MG63 (cell line): ENCODE results near the gene DNAJC25. TPM values are rescaled to one million over a fixed set of nuclear protein-coding genes. Genes with fewer than 3 reads are reported as not detected.

Experiments used
- DNase-seq: peaks from one replicate; pipeline ENCODE4 v3.0.0-alpha.2; 2020
- H3K27me3 ChIP-seq: fragments of 250-450 bp; sonication (Bioruptor Pico); 2 replicates; pipeline ENCODE4 v1.5.1; 2020; ENCODE audit warnings: mild to moderate bottlenecking, moderate library complexity
- H3K36me3 ChIP-seq: fragments of 250-450 bp; sonication (Bioruptor Pico); 2 replicates; pipeline ENCODE4 v1.5.1; 2020; ENCODE audit warnings: mild to moderate bottlenecking, moderate library complexity
- H3K4me3 ChIP-seq: fragments of 250-450 bp; sonication (Bioruptor Pico); 2 replicates; pipeline ENCODE4 v1.5.1; 2020; ENCODE audit warnings: mild to moderate bottlenecking, moderate library complexity
- H3K9me3 ChIP-seq: fragments of 250-450 bp; sonication (Bioruptor Pico); 2 replicates; pipeline ENCODE4 v1.5.1; 2020; ENCODE audit warnings: mild to moderate bottlenecking, moderate library complexity
- total RNA-seq: library from RNA; depleted of rRNA; stranded (reverse); fragments of >200 nt; shearing (Covaris generic); gene quantifications from 2 replicates; pipeline ENCODE4 v1.2.3, GENCODE V29; 2014; ENCODE audit warnings: low replicate concordance; rRNA removed

DNAJC25 gene
- total RNA-seq, 1 experiment from 2014 or later, result 5.7 TPM

DNA sequence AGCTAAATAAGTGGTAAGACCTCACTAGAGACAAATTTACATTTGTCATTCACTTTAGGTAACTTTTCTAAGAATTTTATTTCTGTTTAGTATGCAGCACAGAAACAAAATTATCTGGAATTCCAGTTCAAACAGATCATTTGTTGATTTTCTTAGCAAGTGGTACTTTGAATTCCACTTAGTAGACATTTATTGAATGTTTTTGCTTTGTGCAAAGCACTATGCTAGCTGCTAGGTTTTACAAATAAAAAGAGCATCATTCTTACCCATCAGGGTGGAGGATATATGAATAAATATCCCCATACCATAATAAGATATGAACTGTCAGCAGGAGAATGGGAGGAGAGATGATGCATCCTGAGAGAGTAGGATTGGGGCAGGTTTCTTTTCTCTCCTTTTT is 65.7 kb downstream of the DNAJC25 start:
- H3K4me3 ChIP-seq, result no peak overlapping the region
- H3K36me3 ChIP-seq, result no peaks in the 10 kb centered on the region
- no peaks in the 10 kb centered on the region for H3K27me3 ChIP-seq
- no peak for DNase-seq
- peaks cover 5% of the 10 kb centered on the region for H3K9me3 ChIP-seq

DNA sequence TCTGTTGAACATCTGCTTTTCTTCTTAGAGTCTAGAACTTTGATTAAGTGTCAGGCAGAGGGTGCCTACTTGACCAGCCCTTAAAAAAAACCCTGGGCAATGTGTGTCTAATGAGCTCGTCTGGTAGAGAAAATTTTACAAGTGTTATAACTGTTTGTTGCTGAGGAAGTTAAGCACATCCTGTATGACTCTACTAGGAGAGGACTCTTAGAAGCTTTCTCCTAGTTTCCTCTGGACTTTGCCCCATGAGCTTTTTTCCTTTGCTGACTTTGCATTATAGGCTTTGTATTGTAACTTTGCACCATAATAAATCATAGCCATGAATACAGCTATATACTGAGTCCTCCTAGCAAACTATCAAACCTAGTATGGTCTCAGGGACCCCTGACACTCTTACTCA is 69.6 kb downstream of the DNAJC25 start:
- Histone ChIP-seq H3K36me3 (no peaks in the 10 kb centered on the region), H3K9me3 (peaks cover 5% of the 10 kb centered on the region), H3K27me3 (no peaks in the 10 kb centered on the region), H3K4me3 (no peak overlapping the region)
- DNase-seq, result no peak

Other genes with a start within 250 kb of the DNAJC25 start
- 77.5 and 87.8 TPM in 2 replicates for gene ECPAS, start 147.0 kb upstream of the DNAJC25 start, total RNA-seq
- not detected in 2 replicates for gene ZNF483, start 106.2 kb upstream of the DNAJC25 start, total RNA-seq
- 50.7 and 66.2 TPM in 2 replicates for gene PTGR1, start 31.7 kb upstream of the DNAJC25 start, total RNA-seq
- gene GNG10, start 30.3 kb downstream of the DNAJC25 start, total RNA-seq, result 129 and 149 TPM in 2 replicates
- gene SHOC1, start 163.6 kb downstream of the DNAJC25 start, total RNA-seq, result not detected in 2 replicates